ENCODE data around the gene MYOC. TPM values are rescaled to one million over a fixed set of nuclear protein-coding genes. Genes with fewer than 3 reads are reported as not detected.

The MYOC gene
- total RNA-seq, 4 donors from 2014 or later = 87.6 to 179 (median 125) TPM

- no peak overlapping the region for H3K4me3 ChIP-seq
- H3K27ac ChIP-seq (replicated peaks in 1 of 4) = peak overlapping the region; percentile 74 to 83 (median 76)
- H3K27me3 ChIP-seq = no peaks in the 10 kb centered on the region
- DNase-seq (ENCODE audit: extremely low spot score) = peak; percentile 29
- WGBS = 87% methylated on average over 2 of the region's 2 CpGs
- no peaks in the 10 kb centered on the region for H3K36me3 ChIP-seq
- intact Hi-C loops (cut with DNase I) = no loop called here
- TF ChIP-seq POLR2AphosphoS5 (IDR thresholded peaks at IDR 0.05) (no peak), CTCF (IDR thresholded peaks at IDR 0.05) (no peak), POLR2A (IDR thresholded peaks at IDR 0.05; ENCODE audit: low read depth) (no peak), EP300 (IDR thresholded peaks at IDR 0.05) (no peak)
- H3K9me3 ChIP-seq = no peaks in the 10 kb centered on the region
- peaks cover 10 to 52% (median 42%) of the 10 kb centered on the region in 4 donors for H3K4me1 ChIP-seq
These were observed 24.3 kb upstream of the MYOC start for GRCh38 chr1:171676823-171677222.

- WGBS = 36% methylated on average over 3 of the region's 3 CpGs
These were observed 22.2 kb upstream of the MYOC start for GRCh38 chr1:171674431-171675405.

GRCh38 chr1:171670739-171671138 lies 18.3 kb upstream of the MYOC start:
- H3K27ac ChIP-seq (replicated peaks in 1 of 4) = no peak overlapping the region
- H3K4me1 ChIP-seq = peaks cover 14 to 67% (median 53%) of the 10 kb centered on the region in 4 donors
- WGBS = 99% methylated on average over 17 of the region's 28 CpGs
- DNase-seq (ENCODE audit: extremely low spot score) = no peak
- H3K4me3 ChIP-seq = no peak overlapping the region
- no peaks in the 10 kb centered on the region for H3K27me3 ChIP-seq
- H3K36me3 ChIP-seq = no peaks in the 10 kb centered on the region
- no peaks in the 10 kb centered on the region for H3K9me3 ChIP-seq
- TF ChIP-seq POLR2A (IDR thresholded peaks at IDR 0.05; ENCODE audit: low read depth) = no peak
- TF ChIP-seq POLR2AphosphoS5 (IDR thresholded peaks at IDR 0.05) = no peak
- TF ChIP-seq CTCF (IDR thresholded peaks at IDR 0.05) = no peak
- TF ChIP-seq EP300 (IDR thresholded peaks at IDR 0.05) = no peak
- intact Hi-C loops (cut with DNase I) = no loop called here

More at GRCh38 chr1:171674431-171675405, 22.2 kb upstream of the MYOC start:
- no peak overlapping the region for H3K4me3 ChIP-seq
- intact Hi-C loops (cut with DNase I) = no loop called here
- H3K36me3 ChIP-seq = no peaks in the 10 kb centered on the region
- H3K9me3 ChIP-seq = no peaks in the 10 kb centered on the region
- peaks cover 10 to 57% (median 44%) of the 10 kb centered on the region in 4 donors for H3K4me1 ChIP-seq
- TF ChIP-seq POLR2A (IDR thresholded peaks at IDR 0.05; ENCODE audit: low read depth) = no peak
- no peaks in the 10 kb centered on the region for H3K27me3 ChIP-seq
- H3K27ac ChIP-seq (replicated peaks in 1 of 4) = peak overlapping the region; percentile 74 to 83 (median 76)
- DNase-seq (ENCODE audit: extremely low spot score) = no peak

GRCh38 chr1:171668372-171668771 lies 15.9 kb upstream of the MYOC start:
- intact Hi-C loops (cut with DNase I) = no loop called here
- no peak overlapping the region for H3K4me3 ChIP-seq
- H3K27ac ChIP-seq (replicated peaks in 1 of 4) = peak overlapping the region in 1 of 4 donors; percentile 88
- no peaks in the 10 kb centered on the region for H3K9me3 ChIP-seq
- peaks cover 20 to 67% (median 53%) of the 10 kb centered on the region in 4 donors for H3K4me1 ChIP-seq
- DNase-seq (ENCODE audit: extremely low spot score) = no peak
- no peaks in the 10 kb centered on the region for H3K36me3 ChIP-seq
- WGBS = 99% methylated on average over 5 of the region's 5 CpGs
- TF ChIP-seq CTCF (IDR thresholded peaks at IDR 0.05) = no peak
- no peak for TF ChIP-seq POLR2A (IDR thresholded peaks at IDR 0.05; ENCODE audit: low read depth)
- no peak for TF ChIP-seq EP300 (IDR thresholded peaks at IDR 0.05)
- no peak for TF ChIP-seq POLR2AphosphoS5 (IDR thresholded peaks at IDR 0.05)
- H3K27me3 ChIP-seq = no peaks in the 10 kb centered on the region

- H3K27ac ChIP-seq (replicated peaks in 1 of 4) = peak overlapping the region; percentile 77 to 88 (median 83)
These were observed 13.8 kb upstream of the MYOC start for GRCh38 chr1:171666114-171666769.

More at GRCh38 chr1:171666114-171666769, 13.8 kb upstream of the MYOC start:
- intact Hi-C loops (cut with DNase I) = no loop called here
- Histone ChIP-seq H3K9me3 (no peaks in the 10 kb centered on the region), H3K36me3 (no peaks in the 10 kb centered on the region), H3K4me3 (no peak overlapping the region), H3K27me3 (no peaks in the 10 kb centered on the region), H3K4me1 (peaks cover 24 to 70% (median 63%) of the 10 kb centered on the region in 4 donors)
- 39% methylated on average over 4 of the region's 4 CpGs for WGBS
- DNase-seq (ENCODE audit: extremely low spot score) = no peak
- TF ChIP-seq EP300 (IDR thresholded peaks at IDR 0.05) = no peak
- peak; percentile 26 to 65 for TF ChIP-seq POLR2AphosphoS5 (IDR thresholded peaks at IDR 0.05)

All from esophagus muscularis mucosa (tissue), 4 donors.